Osteoblast (primary cell): ENCODE results near the gene CNTN5. TPM values are rescaled to one million over a fixed set of nuclear protein-coding genes. Genes with fewer than 3 reads are reported as not detected.

ENCODE experiments used
- DNase-seq: peaks from one replicate; pipeline ENCODE4 v3.0.0; 2011; ENCODE audit warnings: low spot score, mixed read lengths; ENCODE audit not compliant: insufficient read length; ENCODE audit errors: missing footprints
- H2AFZ ChIP-seq: 2 replicates; pipeline ENCODE4 v1.6.0; 2011; ENCODE audit warnings: mild to moderate bottlenecking, low read length
- H3K27ac ChIP-seq: 2 replicates; pipeline ENCODE4 v1.5.1; 2011; ENCODE audit warnings: mild to moderate bottlenecking, low read depth, low read length, moderate library complexity
- H3K27me3 ChIP-seq: 2 replicates; pipeline ENCODE4 v1.6.0; 2012; ENCODE audit warnings: mild to moderate bottlenecking, control low read depth, inconsistent platforms, low read length, moderate library complexity; ENCODE audit not compliant: insufficient read depth
- H3K36me3 ChIP-seq: 2 replicates; pipeline ENCODE4 v1.5.1; 2011; ENCODE audit warnings: mild to moderate bottlenecking, low read length, control low read depth, moderate library complexity; ENCODE audit not compliant: insufficient read depth
- H3K4me1 ChIP-seq: 2 replicates; pipeline ENCODE4 v1.5.1; 2011; ENCODE audit warnings: mild to moderate bottlenecking, low read length, control low read depth, moderate library complexity; ENCODE audit not compliant: insufficient read depth
- H3K4me2 ChIP-seq: 2 replicates; pipeline ENCODE4 v1.6.0; 2011; ENCODE audit warnings: mild to moderate bottlenecking, low read length; ENCODE audit not compliant: insufficient read depth
- H3K4me3 ChIP-seq: fragments of 200-600 bp; sonication (generic); 3 replicates; pipeline ENCODE4 v1.5.1; 2012; ENCODE audit warnings: mild to moderate bottlenecking, low read length, inconsistent platforms; ENCODE audit not compliant: insufficient read depth
- H3K79me2 ChIP-seq: 2 replicates; pipeline ENCODE4 v1.6.0; 2012; ENCODE audit warnings: mild to moderate bottlenecking, low read length, control low read depth, inconsistent platforms; ENCODE audit not compliant: insufficient read depth
- H3K9me3 ChIP-seq: 2 replicates; pipeline ENCODE4 v1.5.1; 2011; ENCODE audit warnings: low read depth, low read length, control low read depth
- H4K20me1 ChIP-seq: 2 replicates; pipeline ENCODE4 v1.6.0; 2012; ENCODE audit warnings: mild to moderate bottlenecking, low read length, control low read depth; ENCODE audit not compliant: insufficient read depth
- total RNA-seq: library from RNA; depleted of rRNA; stranded (reverse); fragments of >200 nt; gene quantifications from 2 replicates; pipeline ENCODE4 v1.2.3, GENCODE V29; 2012
- TF ChIP-seq, protein P1 (sequence below): IDR thresholded peaks from 2 replicates; pipeline ENCODE4 v1.5.1; 2011; ENCODE audit warnings: mild to moderate bottlenecking, low read depth, low read length, moderate library complexity; ENCODE audit errors: extremely low read depth

Gene CNTN5
- total RNA-seq, 1 donor, result not detected

DNA sequence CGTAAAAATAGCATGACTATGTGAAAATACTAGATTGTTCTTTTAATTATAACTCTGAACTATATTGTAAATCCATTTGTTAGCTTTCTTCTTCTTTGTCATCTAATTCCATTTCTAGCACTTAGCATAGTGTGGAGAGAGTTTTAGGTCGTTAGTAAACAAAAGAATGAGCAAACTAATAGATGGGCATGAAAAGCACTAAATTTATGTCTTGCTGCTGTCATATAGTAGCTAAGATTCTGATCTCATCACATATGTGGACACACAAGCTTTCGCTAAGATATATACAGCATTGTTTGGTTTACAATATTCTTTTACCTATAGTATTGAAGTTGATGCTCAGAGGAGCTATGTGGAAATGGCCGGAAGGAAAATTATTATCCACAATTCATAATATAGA, 370.5 kb downstream of the CNTN5 start:
- Histone ChIP-seq H3K36me3 (no peaks in the 10 kb centered on the region), H3K4me1 (no peaks in the 10 kb centered on the region), H3K27me3 (no peaks in the 10 kb centered on the region), H3K9me3 (no peaks in the 10 kb centered on the region), H4K20me1 (no peaks in the 10 kb centered on the region), H3K4me2 (no peak overlapping the region), H3K79me2 (no peaks in the 10 kb centered on the region), H3K27ac (no peak overlapping the region), H3K4me3 (no peak overlapping the region), H2AFZ (no peak overlapping the region)
- TF ChIP-seq, protein P1, sequence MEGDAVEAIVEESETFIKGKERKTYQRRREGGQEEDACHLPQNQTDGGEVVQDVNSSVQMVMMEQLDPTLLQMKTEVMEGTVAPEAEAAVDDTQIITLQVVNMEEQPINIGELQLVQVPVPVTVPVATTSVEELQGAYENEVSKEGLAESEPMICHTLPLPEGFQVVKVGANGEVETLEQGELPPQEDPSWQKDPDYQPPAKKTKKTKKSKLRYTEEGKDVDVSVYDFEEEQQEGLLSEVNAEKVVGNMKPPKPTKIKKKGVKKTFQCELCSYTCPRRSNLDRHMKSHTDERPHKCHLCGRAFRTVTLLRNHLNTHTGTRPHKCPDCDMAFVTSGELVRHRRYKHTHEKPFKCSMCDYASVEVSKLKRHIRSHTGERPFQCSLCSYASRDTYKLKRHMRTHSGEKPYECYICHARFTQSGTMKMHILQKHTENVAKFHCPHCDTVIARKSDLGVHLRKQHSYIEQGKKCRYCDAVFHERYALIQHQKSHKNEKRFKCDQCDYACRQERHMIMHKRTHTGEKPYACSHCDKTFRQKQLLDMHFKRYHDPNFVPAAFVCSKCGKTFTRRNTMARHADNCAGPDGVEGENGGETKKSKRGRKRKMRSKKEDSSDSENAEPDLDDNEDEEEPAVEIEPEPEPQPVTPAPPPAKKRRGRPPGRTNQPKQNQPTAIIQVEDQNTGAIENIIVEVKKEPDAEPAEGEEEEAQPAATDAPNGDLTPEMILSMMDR, result no peak
- no peak for DNase-seq

DNA sequence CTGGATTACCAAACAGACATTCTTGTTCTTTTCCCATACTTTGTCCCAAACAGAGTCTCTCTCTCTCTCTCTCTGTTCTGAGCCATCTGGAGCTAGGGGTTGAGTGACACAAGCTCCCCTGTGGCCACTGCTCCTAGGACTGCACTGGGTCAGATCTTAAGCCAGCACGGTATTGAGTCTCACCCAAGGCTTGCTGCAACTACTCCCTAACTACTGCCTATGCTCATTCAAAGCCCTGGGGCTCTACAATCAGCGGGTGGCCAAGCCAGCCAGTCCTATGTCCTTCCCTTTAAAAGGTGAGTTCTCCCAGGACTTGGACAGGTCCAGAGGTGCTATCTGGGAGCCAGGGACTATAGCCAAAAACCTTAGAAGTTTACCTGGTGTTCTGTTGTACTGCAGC, 385.6 kb downstream of the CNTN5 start:
- no peak for DNase-seq
- Histone ChIP-seq H3K79me2 (no peaks in the 10 kb centered on the region), H4K20me1 (no peaks in the 10 kb centered on the region), H3K36me3 (no peaks in the 10 kb centered on the region), H3K27me3 (no peaks in the 10 kb centered on the region), H3K4me1 (no peaks in the 10 kb centered on the region), H3K27ac (no peak overlapping the region), H3K9me3 (no peaks in the 10 kb centered on the region), H3K4me2 (no peak overlapping the region), H3K4me3 (no peak overlapping the region), H2AFZ (no peak overlapping the region)
- TF ChIP-seq, protein P1, result no peak

DNA sequence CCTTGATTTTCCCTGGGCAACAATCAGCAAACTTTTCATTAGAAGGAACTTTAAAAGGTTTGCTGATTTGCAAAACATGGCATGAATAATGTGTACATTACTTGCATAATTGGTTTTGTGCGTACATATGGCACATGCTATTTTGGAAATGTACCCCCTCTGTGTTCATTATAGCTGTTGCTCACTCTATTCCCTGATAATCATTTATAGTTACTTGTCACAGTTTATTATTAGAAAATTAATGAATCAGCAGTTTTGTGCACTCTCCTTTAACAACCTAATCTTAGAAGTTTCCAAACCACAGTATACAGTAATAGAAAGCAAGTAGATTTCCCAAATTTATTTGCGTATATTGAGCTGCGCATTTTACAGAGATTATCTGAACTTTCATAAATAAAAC, 389.9 kb downstream of the CNTN5 start:
- no peaks in the 10 kb centered on the region for H4K20me1 ChIP-seq
- no peak overlapping the region for H2AFZ ChIP-seq
- no peaks in the 10 kb centered on the region for H3K27me3 ChIP-seq
- no peak for DNase-seq
- no peaks in the 10 kb centered on the region for H3K79me2 ChIP-seq
- TF ChIP-seq, protein P1, result no peak
- no peak overlapping the region for H3K27ac ChIP-seq
- no peak overlapping the region for H3K4me2 ChIP-seq
- H3K4me3 ChIP-seq, result no peak overlapping the region
- no peaks in the 10 kb centered on the region for H3K4me1 ChIP-seq
- no peaks in the 10 kb centered on the region for H3K36me3 ChIP-seq
- H3K9me3 ChIP-seq, result no peaks in the 10 kb centered on the region

GRCh38 chr11:99418927-99419720, 398.4 kb downstream of the CNTN5 start:
- H3K27ac ChIP-seq, result no peak overlapping the region
- H3K4me3 ChIP-seq, result no peak overlapping the region
- H4K20me1 ChIP-seq, result no peaks in the 10 kb centered on the region
- no peaks in the 10 kb centered on the region for H3K36me3 ChIP-seq
- H3K4me1 ChIP-seq, result no peaks in the 10 kb centered on the region
- TF ChIP-seq, protein P1, result no peak
- no peak for DNase-seq
- no peaks in the 10 kb centered on the region for H3K79me2 ChIP-seq
- H3K4me2 ChIP-seq, result no peak overlapping the region
- H3K9me3 ChIP-seq, result peaks cover 3% of the 10 kb centered on the region
- no peaks in the 10 kb centered on the region for H3K27me3 ChIP-seq
- H2AFZ ChIP-seq, result no peak overlapping the region
